ENCODE results near the gene THOC3.
"Not testable (repeated sequence)": the region's sequence is repeated elsewhere in the genome, so short reads cannot be mapped to it uniquely, and the experiment has no call there.

Gene THOC3

DNA sequence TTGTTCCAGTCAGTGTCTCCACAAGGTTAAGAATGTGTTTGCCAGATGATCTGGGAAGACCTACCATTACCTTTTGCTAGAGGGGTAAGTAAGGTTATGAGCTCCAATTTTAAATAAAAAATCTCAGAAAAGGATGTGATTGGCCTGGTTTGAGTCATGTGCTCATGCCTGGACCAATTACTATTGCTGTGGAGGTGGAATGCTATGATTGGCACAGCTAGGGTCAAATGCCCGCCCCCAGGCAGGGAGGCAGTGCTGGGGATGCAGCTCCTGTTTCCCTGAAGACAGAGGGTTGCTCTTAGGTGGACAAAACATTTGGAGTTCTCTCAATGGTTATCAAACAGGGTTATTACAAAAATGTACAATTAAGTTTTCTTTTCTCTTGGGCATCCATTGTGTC is 29.6 kb downstream of the THOC3 start:
- DNase-seq (ENCODE audit: low spot score), result not testable (repeated sequence)

DNA sequence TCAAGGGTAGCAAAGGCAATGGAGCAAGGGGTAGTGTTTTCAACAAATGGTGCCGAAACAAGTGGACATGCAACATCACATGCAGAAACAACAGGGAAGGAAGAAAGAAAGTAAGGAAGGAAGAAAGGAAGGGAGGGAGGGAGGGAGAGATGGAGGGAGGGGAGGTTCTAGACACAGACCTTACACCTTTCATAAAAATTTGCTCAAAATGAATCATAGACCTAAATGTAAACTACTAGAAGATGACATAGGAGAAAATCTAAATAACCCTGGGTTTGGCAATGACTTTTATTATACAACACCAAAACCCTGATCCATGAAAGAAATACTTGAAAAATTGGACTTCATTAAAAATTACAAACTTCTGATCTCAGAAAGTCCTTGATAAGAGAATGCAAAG is 39.4 kb downstream of the THOC3 start:
- DNase-seq (ENCODE audit: low spot score), result not testable (repeated sequence)

DNA sequence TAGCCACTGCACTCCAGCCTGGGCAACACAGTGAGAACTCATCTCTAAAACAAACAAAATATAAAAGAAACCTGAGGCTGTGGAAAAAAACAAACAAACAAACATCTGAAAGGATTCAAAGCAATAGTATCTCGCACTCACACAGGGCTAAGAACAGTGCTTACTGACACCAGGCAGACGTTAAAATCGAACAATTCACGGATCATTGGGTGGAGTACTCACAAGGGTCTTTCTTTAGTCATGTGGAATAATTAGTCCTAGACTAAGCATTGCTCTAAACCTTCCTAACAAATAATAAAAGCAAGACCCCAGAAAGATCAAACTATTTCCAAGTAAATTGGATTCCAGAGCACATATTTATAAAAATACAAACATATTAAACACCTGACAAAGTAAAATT is 43.0 kb downstream of the THOC3 start:
- DNase-seq (ENCODE audit: low spot score), result not testable (repeated sequence)

DNA sequence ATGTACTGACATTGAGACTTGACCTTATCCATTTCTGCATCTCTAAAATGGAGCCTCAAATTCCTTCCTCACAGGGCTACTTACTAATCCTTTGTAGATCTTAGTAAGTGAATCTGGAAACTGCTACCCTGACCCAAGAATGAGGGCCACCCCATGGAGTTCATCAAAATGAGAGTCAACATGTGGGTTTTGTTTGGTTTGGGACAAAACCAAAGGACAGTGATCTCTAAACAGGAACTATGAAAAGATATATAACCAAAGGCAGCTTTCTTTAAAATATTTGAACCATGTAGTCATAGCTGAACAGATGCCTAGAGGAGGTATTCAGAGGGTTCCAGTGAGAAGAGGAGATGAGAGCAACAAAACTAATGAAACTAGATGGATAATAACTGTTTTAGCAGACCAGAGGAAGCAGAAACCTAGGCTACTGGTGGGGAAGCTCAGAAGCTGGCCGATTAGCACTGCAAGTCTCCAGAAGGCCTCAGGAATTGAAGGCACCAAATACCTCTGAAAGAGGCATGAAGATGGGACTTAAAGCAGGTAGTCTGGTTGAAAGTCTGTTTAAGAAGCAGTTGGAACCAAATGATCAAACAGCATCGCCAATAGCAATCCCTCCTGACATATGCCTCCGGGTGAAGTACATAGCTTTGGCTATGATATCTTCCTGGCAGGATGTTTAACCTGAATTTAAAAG is 45.8 kb downstream of the THOC3 start:
- no peak for DNase-seq (ENCODE audit: low spot score)

DNA sequence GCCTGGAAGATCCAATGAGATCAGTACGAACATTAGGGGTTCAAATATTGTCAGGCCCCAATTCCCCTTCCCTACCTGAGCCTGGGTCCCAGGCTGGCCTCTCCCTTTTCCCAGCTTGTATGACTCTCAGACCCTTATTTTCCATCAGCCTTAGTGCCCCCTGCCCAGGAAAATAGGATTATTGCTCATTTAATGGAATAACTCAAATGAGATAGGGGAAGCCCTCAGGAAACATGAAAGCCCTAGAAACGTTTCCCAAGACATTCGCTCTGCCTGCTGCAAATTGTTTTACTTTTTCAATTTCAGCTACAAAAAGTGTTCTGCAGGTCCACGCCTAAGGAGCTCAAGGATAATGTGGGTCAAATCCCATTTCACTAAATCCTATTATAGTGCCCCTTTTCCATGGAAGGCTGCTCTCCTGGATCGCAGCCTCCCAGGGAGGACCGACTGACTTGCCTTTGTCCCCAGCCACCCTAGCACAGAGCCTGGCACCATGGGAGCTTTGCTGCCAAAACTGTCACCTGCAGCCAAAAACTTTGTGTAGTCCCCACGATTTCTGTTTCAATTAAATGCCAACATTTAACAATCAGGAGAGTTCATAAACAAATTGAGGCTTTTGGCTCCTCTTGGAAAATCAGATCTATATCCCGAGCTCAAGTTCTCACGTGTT is 46.9 kb downstream of the THOC3 start:
- DNase-seq (ENCODE audit: low spot score), result no peak

DNA sequence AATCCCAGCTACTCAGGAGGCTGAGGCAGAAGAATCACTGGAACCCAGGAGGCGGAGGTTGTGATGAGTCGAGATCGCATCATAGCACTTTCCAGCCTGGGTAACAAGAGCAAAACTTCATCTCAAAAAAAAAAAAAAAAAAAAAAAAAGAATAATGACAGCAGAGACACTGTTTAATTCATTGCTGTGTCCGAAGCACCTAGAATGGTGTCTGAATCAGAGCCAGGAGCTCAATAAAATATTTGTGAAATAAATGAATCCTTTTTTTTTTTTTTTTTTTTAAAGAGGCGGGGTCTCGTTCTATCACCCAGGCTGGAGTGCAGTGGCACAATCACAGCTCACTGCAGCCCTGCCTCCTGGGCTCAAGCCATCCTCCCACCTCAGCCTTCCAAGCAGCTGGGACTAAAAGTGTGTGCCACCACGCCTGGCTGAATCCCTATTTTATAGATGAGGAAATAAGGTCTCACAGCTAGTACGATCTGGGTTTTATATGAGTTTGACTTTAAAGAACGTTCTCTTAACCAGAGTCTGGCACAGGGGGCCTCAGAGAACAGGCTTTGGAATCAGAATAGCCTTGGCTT is 47.8 kb downstream of the THOC3 start:
- DNase-seq (ENCODE audit: low spot score), result no peak

DNA sequence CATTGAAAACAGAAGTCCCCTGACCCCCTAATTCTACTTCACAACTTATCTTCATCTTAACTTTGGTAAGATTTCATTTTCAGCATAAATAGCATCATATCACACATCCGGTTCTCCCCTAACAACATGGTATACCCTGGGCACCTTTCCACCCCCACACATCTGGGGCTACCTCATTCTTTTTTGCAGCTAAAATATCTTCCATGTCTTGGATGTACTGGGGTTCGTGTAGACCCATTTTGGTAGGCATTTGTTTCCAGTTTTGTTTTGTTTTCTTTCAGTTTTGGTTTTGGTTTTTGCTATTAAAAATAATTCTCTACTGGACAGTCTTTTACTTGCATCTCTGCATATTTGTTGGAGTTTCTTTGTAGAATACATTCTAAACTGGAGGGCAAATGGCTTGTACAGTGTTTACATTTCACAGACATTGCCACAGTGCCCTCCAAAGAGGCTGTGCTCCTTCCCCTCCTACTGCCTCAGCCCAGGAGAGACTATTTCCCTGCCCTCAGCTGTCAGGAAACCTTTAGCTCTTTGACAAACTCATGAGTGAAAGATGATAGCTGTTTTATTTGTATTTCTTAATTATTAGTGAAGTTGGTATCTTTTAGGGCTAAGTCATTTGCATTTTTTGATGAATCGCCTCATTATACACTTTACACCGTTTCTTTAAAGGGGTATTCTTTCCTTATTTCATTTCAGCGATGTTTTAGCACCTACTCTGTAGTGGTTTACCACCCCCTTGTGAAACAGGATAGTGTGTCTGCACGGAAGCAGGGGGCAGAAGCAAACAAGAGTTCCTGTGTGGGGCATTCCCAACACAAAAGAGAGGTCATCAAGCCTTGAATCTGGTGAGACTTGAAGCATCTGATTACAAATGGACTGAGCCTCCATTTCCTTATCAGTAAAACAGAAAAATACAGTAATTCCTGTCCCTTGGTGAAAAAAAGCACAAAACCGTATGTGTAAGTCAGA is 52.8 kb downstream of the THOC3 start:
- not testable (repeated sequence) for DNase-seq (ENCODE audit: low spot score)

DNA sequence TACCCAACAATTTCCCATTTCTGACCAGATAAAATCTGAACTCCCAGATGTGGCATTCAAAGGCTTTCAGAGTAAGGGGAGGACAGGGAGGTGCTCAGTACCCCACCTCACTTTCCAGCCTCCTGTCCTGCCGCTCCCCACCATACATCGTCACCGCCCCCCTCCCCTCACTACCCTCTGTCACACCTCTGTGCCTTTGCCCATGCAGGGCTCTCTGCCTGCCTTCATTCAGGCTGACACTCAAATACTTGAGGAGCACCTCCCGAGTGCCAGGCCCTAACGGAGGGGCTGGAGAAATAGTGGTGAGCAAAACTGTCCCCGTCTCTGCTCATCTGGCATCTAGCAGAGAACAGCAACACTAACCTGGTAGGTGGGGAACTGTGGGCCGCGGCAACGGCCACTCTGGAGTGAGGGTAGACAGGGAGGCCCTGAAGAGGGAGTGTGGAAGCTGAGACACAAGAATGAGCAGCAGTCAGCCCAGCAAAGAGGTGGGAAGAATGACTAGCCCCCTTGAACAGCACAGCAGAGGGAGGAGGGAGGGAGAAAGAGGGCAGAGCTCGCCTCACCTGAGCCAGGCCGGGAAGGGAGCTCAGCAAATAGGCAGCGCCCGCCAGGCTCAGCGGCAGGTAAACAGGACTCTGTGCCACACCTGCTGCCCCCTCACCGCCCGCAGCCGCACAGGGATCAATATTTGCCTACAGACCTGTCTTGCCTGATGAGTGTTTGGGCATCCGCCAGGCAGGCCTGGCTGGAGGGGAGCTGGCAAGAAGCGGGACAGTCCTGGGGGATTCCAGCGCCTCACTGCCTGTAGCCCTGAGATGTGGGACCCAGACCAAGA is 54.1 kb downstream of the THOC3 start:
- DNase-seq (ENCODE audit: low spot score), result not testable (repeated sequence)

DNA sequence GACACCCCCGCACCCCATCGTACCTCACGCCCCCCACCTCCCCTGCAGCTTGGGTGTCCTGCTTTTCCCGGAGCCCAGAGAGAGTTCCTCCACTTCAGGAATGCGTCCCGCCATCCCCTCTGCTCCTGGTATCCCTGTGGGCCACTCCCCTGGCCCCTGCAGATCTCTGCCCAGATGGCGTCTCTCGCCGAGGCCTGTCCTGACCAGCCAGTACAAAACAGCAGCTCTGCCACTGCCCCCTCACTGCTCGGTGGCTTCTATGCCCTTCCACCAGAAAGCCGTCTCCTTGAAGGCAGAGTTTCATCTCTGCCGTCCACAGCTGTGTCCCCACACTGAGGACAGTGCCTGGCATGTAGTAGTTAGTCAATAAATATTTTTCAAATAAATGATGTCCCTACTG is 58.0 kb downstream of the THOC3 start:
- DNase-seq (ENCODE audit: low spot score), result not testable (repeated sequence)

Measured in pons (tissue), 1 donor.